GM12878 (cell line): ENCODE measurements around the gene GNG12. TPM values are rescaled to one million over a fixed set of nuclear protein-coding genes. Genes with fewer than 3 reads are reported as not detected.

Experiments used
- ATAC-seq: fragments of 200-7000 bp; cut with Tn5 transposase; 3 replicates; pipeline ENCODE4 v1.9.1; 2020; ENCODE audit warnings: mild to moderate bottlenecking, moderate library complexity
- BruUV-seq: library from RNA; stranded (reverse); fragments of 400-500 nt; replicated peaks from 2 replicates; lab custom pipeline; 2021; lab: Mats Ljungman, UMichigan
- CTCF ChIA-PET: fragments of 300-600 bp; sonication (Branson Sonifier 250); formaldehyde crosslinking; extraction: SDS; loops from one replicate; lab custom pipeline; 2021; ENCODE audit warnings: inconsistent platforms; lab: Yijun Ruan, JAX
- POLR2A ChIA-PET: fragments of 350-600 bp; formaldehyde crosslinking; extraction: SDS; loops from one replicate; lab custom pipeline; 2021; ENCODE audit warnings: inconsistent platforms; lab: Charles Lee
- RAD21 ChIA-PET: fragments of 300-600 bp; sonication (Branson Sonifier 250); formaldehyde crosslinking; loops from one replicate; lab custom pipeline; 2023; ENCODE audit warnings: antibody characterized with exemption; ENCODE audit not compliant: unreplicated experiment; lab: Charles Lee
- SMC1A ChIA-PET: fragments of 300-600 bp; sonication (Branson Sonifier 250); formaldehyde crosslinking; loops from one replicate; lab custom pipeline; 2023; ENCODE audit not compliant: unreplicated experiment, uncharacterized antibody; lab: Charles Lee
- DNase-seq: peaks from one replicate; pipeline ENCODE4 v3.0.0-alpha.2; 2011; ENCODE audit warnings: low read depth, low spot score
- FAIRE-seq: peaks from 3 replicates; lab custom pipeline; 2011; peaks lifted over from hg19 to GRCh38; lab: Jason Lieb, UNC
- H2AFZ ChIP-seq: 2 replicates; pipeline ENCODE4 v1.6.0; 2011; ENCODE audit warnings: low read depth, low read length, control low read depth; ENCODE audit not compliant: control insufficient read depth
- H3K27ac ChIP-seq: 2 replicates; pipeline ENCODE4 v1.5.1; 2011; ENCODE audit warnings: control low read depth; ENCODE audit not compliant: control insufficient read depth, insufficient read depth
- H3K27me3 ChIP-seq, 2 experiments: replicated peaks in 1 of 2; 2 replicates each; pipeline versions ENCODE4 v1.6.0 to v1.6.1; 2011; ENCODE audit warnings: low read length in 1 of 2; ENCODE audit not compliant: control insufficient read depth in 2 of 2, insufficient read depth in 2 of 2
- H3K36me3 ChIP-seq, 2 experiments: 2 replicates each; pipeline ENCODE4 v1.5.1; 2011; ENCODE audit warnings: low read length in 1 of 2; ENCODE audit not compliant: control insufficient read depth in 2 of 2, insufficient read depth in 2 of 2
- H3K4me1 ChIP-seq: 2 replicates; pipeline ENCODE4 v1.6.1; 2011; ENCODE audit warnings: mild to moderate bottlenecking, low read length, moderate library complexity, mixed read lengths; ENCODE audit not compliant: control insufficient read depth, insufficient read depth
- H3K4me2 ChIP-seq: 2 replicates; pipeline ENCODE4 v1.6.0; 2011; ENCODE audit warnings: control low read depth; ENCODE audit not compliant: control insufficient read depth, insufficient read depth
- H3K4me3 ChIP-seq: fragments of 200-600 bp; sonication (generic); 2 replicates; pipeline ENCODE4 v1.5.1; 2016
- H3K79me2 ChIP-seq: 2 replicates; pipeline ENCODE4 v1.6.0; 2011; ENCODE audit warnings: low read length; ENCODE audit not compliant: control insufficient read depth, insufficient read depth
- H3K9ac ChIP-seq: 2 replicates; pipeline ENCODE4 v1.8.0; 2011; ENCODE audit warnings: low read length, control low read depth, mixed read lengths; ENCODE audit not compliant: control insufficient read depth, insufficient read depth
- H3K9me3 ChIP-seq: replicated peaks from 3 replicates; pipeline ENCODE4 v1.5.1; 2011; ENCODE audit warnings: mild to moderate bottlenecking, low read length; ENCODE audit not compliant: control insufficient read depth, insufficient read depth
- H4K20me1 ChIP-seq: 2 replicates; pipeline ENCODE4 v1.6.0; 2011; ENCODE audit not compliant: control insufficient read depth, insufficient read depth
- CBFB ChIP-seq: IDR thresholded peaks from 2 replicates; pipeline ENCODE4 v1.6.1; 2016; ENCODE audit warnings: antibody characterized with exemption, low read depth
- EZH2 ChIP-seq: IDR thresholded peaks from 2 replicates; pipeline ENCODE4 v1.6.1; 2012; ENCODE audit warnings: low read depth, mild to moderate bottlenecking, control low read depth, inconsistent platforms, low read length, borderline replicate concordance; ENCODE audit not compliant: control insufficient read depth
- HDAC6 ChIP-seq: fragments of 200-600 bp; sonication (generic); IDR thresholded peaks from one replicate; pipeline ENCODE4 v1.8.0; 2017; ENCODE audit warnings: antibody characterized with exemption; ENCODE audit not compliant: unreplicated experiment
- JUNB ChIP-seq: IDR thresholded peaks from 2 replicates; pipeline ENCODE4 v1.6.1; 2016; ENCODE audit warnings: antibody characterized with exemption, mild to moderate bottlenecking
- KLF5 ChIP-seq: fragments of 450-650 bp; IDR thresholded peaks from 2 replicates; pipeline ENCODE4 v1.6.1; 2014; ENCODE audit warnings: mild to moderate bottlenecking; ENCODE audit not compliant: partially characterized antibody
- POLR2AphosphoS5 ChIP-seq: IDR thresholded peaks from 2 replicates; pipeline ENCODE4 v1.6.1; 2011; ENCODE audit warnings: mild to moderate bottlenecking, low read length, inconsistent platforms
- SIX5 ChIP-seq: IDR thresholded peaks from 2 replicates; pipeline ENCODE4 v1.6.1; 2011; ENCODE audit warnings: mild to moderate bottlenecking, low read depth, low read length, moderate library complexity; ENCODE audit not compliant: severe bottlenecking
- SREBF2 ChIP-seq: IDR thresholded peaks from 2 replicates; pipeline ENCODE4 v1.6.1; 2012; ENCODE audit warnings: mild to moderate bottlenecking, low read length
- SRF ChIP-seq, 2 experiments: IDR thresholded peaks; 2 replicates each; pipeline ENCODE4 v1.6.1; 2011; ENCODE audit warnings: low read depth in 2 of 2, low read length in 2 of 2, mild to moderate bottlenecking in 1 of 2, moderate library complexity in 1 of 2
- TCF3 ChIP-seq: IDR thresholded peaks from 2 replicates; pipeline ENCODE4 v1.6.1; 2012; ENCODE audit warnings: low read depth, mild to moderate bottlenecking, low read length, borderline replicate concordance; ENCODE audit not compliant: insufficient read depth
- WGBS: methylation state at CpG from one replicate; pipeline ENCODE4 v1.1.6; 2016; ENCODE audit warnings: low lambda C conversion rate; ENCODE audit not compliant: insufficient replicate concordance, insufficient coverage; ENCODE audit errors: missing lambda C conversion rate; 5-methylcytosine and 5-hydroxymethylcytosine counted together
- in situ Hi-C: fragments of 300-500 bp; cut with MboI; formaldehyde crosslinking; loops from 9 replicates; pipeline ENCODE4 v1.14.3; 2018; ENCODE audit warnings: mixed read lengths
- intact Hi-C: fragments of 100-400 bp; cut with micrococcal nuclease; formaldehyde crosslinking; loops from one replicate; pipeline ENCODE4 v1.14.2; 2022; ENCODE audit not compliant: unreplicated experiment
- polyA plus RNA-seq, 11 experiments: library from polyadenylated mRNA; depleted of rRNA in 4 of 11; unstranded in 6 of 11; stranded (reverse) in 5 of 11; fragments of >200 nt; fragmentation: Nextera tagmentation in 4 of 11; fragmentation: Illumina TruSeq in 1 of 11; extraction: Ambion mirVana in 4 of 11; extraction: Trizol in 1 of 11; gene quantifications; 1 replicate in 1 of 11; 2 replicates in 10 of 11; pipeline versions ENCODE4 v1.2.1 to v1.2.3, GENCODE V29; 2011 to 2016; ENCODE audit warnings: inconsistent platforms in 2 of 11, missing spikeins in 2 of 11, low read depth in 1 of 11
- total RNA-seq, 4 experiments: library from RNA; depleted of rRNA in 3 of 4; stranded (reverse); fragments of >200 nt in 3 of 4; fragmentation: Illumina TruSeq in 1 of 4; extraction: Trizol in 1 of 4; gene quantifications; 2 replicates each; pipeline versions ENCODE4 v1.2.1 to v1.2.3, GENCODE V29; 2013 to 2021
- TF ChIP-seq, protein P1 (sequence below): IDR thresholded peaks from 2 replicates; pipeline ENCODE4 v1.6.1; 2011; ENCODE audit warnings: mild to moderate bottlenecking, low read depth, low read length, moderate library complexity; ENCODE audit not compliant: insufficient replicate concordance

The GNG12 gene
- total and polyA plus RNA-seq, 10 of the 15 experiments (the other 5 are each of a cell fraction or from before 2014, with no cell fraction given), result 0.22 to 32.8 (median 0.35) TPM

DNA sequence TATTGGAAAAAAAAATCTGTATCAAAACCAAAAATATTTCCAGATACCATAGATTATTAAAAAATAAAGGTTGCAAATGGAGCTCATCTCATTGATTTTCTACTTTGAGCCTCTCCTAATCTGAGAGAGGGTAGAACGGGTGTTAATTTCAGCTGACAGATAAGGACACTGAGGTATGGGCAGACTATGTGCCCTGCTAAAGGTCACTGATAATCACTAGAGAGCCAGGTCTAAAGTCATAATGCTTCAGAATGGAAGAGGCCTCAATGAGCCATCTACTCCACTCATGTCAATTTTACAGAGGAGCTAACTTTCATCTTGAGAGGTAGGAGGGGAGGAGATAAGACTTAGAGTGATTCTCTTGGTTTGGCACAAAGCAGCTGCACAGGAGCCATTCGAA, 21.0 kb downstream of the GNG12 start:
- ChIA-PET RAD21 (interaction anchor here (0.6 to 13.6 kb wide), 17 partner anchors 8 to 384 kb away, joined by 3 to 232 read pairs (median 5); no protein-coding TSS in a partner anchor), CTCF (interaction anchor here (0.6 to 6.8 kb wide), 14 partner anchors 10 to 791 kb away, joined by 3 to 89 read pairs (median 4); no protein-coding TSS in a partner anchor), POLR2A (interaction anchor here (0.7 to 3.9 kb wide), 10 partner anchors 11 to 51 kb away, joined by 3 to 17 read pairs (median 4); no protein-coding TSS in a partner anchor), SMC1A (interaction anchor here (1.0 to 47.8 kb wide), 13 partner anchors 7 to 279 kb away, joined by 3 to 1058 read pairs (median 21); partner anchors contain the start of gene GNG12)
- Histone ChIP-seq H3K4me2 (no peak overlapping the region), H2AFZ (no peak overlapping the region), H3K9ac (no peak overlapping the region), H3K27me3 (no peaks in the 10 kb centered on the region), H3K9me3 (no peaks in the 10 kb centered on the region), H4K20me1 (no peaks in the 10 kb centered on the region), H3K36me3 (no peaks in the 10 kb centered on the region), H3K4me1 (no peaks in the 10 kb centered on the region), H3K79me2 (no peaks in the 10 kb centered on the region), H3K27ac (no peak overlapping the region), H3K4me3 (no peak overlapping the region)
- no TSS peak for BruUV-seq
- ATAC-seq (no peak), FAIRE-seq (no peak), DNase-seq (no peak)
- WGBS, result 3% methylated on average over 2 of the region's 2 CpGs
- in situ Hi-C loops (no loop called here), intact Hi-C loops (no loop called here)
- TF ChIP-seq JUNB (no peak), CBFB (no peak), SRF (IDR thresholded peaks at IDR 0.05; ENCODE audit: low read depth in 2 of 2, low read length in 2 of 2) (no peak), TCF3 (no peak), KLF5 (no peak), EZH2 (no peak), SREBF2 (no peak), SIX5 (no peak), HDAC6 (no peak), POLR2AphosphoS5 (no peak)
- TF ChIP-seq, protein P1, sequence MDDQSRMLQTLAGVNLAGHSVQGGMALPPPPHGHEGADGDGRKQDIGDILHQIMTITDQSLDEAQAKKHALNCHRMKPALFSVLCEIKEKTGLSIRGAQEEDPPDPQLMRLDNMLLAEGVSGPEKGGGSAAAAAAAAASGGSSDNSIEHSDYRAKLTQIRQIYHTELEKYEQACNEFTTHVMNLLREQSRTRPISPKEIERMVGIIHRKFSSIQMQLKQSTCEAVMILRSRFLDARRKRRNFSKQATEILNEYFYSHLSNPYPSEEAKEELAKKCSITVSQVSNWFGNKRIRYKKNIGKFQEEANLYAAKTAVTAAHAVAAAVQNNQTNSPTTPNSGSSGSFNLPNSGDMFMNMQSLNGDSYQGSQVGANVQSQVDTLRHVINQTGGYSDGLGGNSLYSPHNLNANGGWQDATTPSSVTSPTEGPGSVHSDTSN, result no peak
